CD4-positive, alpha-beta memory T cell (primary cell): ENCODE data around the gene LRCOL1. TPM values are rescaled to one million over a fixed set of nuclear protein-coding genes. Genes with fewer than 3 reads are reported as not detected.

ENCODE experiments used
- CTCF ChIA-PET: fragments of 350-600 bp; sonication (Branson Sonifier 250); formaldehyde crosslinking; loops from one replicate; lab custom pipeline; 2021; ENCODE audit warnings: inconsistent platforms; ENCODE audit not compliant: partially characterized antibody; lab: Charles Lee
- POLR2A ChIA-PET: fragments of 350-600 bp; sonication (Branson Sonifier 250); formaldehyde crosslinking; loops from one replicate; lab custom pipeline; 2021; ENCODE audit not compliant: partially characterized antibody; lab: Charles Lee
- DNase-seq, 5 donors: peaks; one replicate each; pipeline versions ENCODE4 v3.0.0 to v3.0.0-alpha.2; 2020 to 2022; ENCODE audit warnings: mixed read lengths in 1 of 5
- H3K27ac ChIP-seq: one replicate; pipeline ENCODE4 v1.7.0; 2013; ENCODE audit warnings: low read depth, low read length
- H3K27me3 ChIP-seq: 2 replicates; pipeline ENCODE4 v1.7.0; 2013; ENCODE audit warnings: mild to moderate bottlenecking, low read length, moderate library complexity; ENCODE audit not compliant: insufficient read depth
- H3K36me3 ChIP-seq: 2 replicates; pipeline ENCODE4 v1.7.0; 2013; ENCODE audit warnings: mild to moderate bottlenecking, low read length, moderate library complexity; ENCODE audit not compliant: insufficient read depth
- H3K4me1 ChIP-seq: 2 replicates; pipeline ENCODE4 v1.7.0; 2013; ENCODE audit warnings: mild to moderate bottlenecking, low read length, moderate library complexity; ENCODE audit not compliant: insufficient read depth
- H3K4me3 ChIP-seq, 2 donors: one replicate each; pipeline ENCODE4 v1.7.0; 2013; ENCODE audit warnings: low read length in 2 of 2, mild to moderate bottlenecking in 1 of 2
- H3K9me3 ChIP-seq, 2 donors: one replicate each; pipeline ENCODE4 v1.7.0; 2013; ENCODE audit warnings: low read length in 2 of 2, control low read depth in 1 of 2; ENCODE audit not compliant: control insufficient read depth in 1 of 2
- H3K27ac Mint-ChIP-seq, 7 donors: one replicate each; pipeline ENCODE4 v1.8.0; 2020 to 2021; ENCODE audit warnings: mixed read lengths in 7 of 7, mild to moderate bottlenecking in 6 of 7, inconsistent platforms in 3 of 7, moderate library complexity in 3 of 7
- H3K27me3 Mint-ChIP-seq, 2 donors: one replicate each; pipeline ENCODE4 v1.8.0; 2020 to 2021; ENCODE audit warnings: mixed read lengths in 2 of 2
- H3K36me3 Mint-ChIP-seq, 2 donors: one replicate each; pipeline ENCODE4 v1.8.0; 2020 to 2021; ENCODE audit warnings: mixed read lengths in 2 of 2, inconsistent platforms in 1 of 2, mild to moderate bottlenecking in 1 of 2
- H3K4me1 Mint-ChIP-seq, 4 donors: one replicate each; pipeline ENCODE4 v1.8.0; 2020 to 2021; ENCODE audit warnings: mixed read lengths in 4 of 4, mild to moderate bottlenecking in 1 of 4
- H3K4me3 Mint-ChIP-seq, 8 donors: one replicate each; pipeline ENCODE4 v1.8.0; 2020 to 2021; ENCODE audit warnings: mixed read lengths in 8 of 8, mild to moderate bottlenecking in 7 of 8, moderate library complexity in 6 of 8, inconsistent platforms in 3 of 8
- H3K9me3 Mint-ChIP-seq, 8 donors: one replicate each; pipeline ENCODE4 v1.8.0; 2020 to 2021; ENCODE audit warnings: mixed read lengths in 8 of 8, mild to moderate bottlenecking in 5 of 8, inconsistent platforms in 3 of 8, moderate library complexity in 1 of 8
- intact Hi-C: fragments of 100-400 bp; cut with micrococcal nuclease; formaldehyde crosslinking; loops from one replicate; pipeline ENCODE4 v1.15.1; 2023
- polyA plus RNA-seq, 2 donors: library from polyadenylated mRNA; unstranded; fragments of 300-500 nt; fragmentation: Illumina TruSeq; gene quantifications; one replicate each; pipeline ENCODE4 v1.2.3, GENCODE V29; 2021
- total RNA-seq, 2 experiments: library from RNA; stranded (reverse); gene quantifications; one replicate each; pipeline ENCODE4 v1.2.3, GENCODE V29; 2021

The LRCOL1 gene
- total and polyA plus RNA-seq, 4 experiments from 2014 or later, result not detected

DNA sequence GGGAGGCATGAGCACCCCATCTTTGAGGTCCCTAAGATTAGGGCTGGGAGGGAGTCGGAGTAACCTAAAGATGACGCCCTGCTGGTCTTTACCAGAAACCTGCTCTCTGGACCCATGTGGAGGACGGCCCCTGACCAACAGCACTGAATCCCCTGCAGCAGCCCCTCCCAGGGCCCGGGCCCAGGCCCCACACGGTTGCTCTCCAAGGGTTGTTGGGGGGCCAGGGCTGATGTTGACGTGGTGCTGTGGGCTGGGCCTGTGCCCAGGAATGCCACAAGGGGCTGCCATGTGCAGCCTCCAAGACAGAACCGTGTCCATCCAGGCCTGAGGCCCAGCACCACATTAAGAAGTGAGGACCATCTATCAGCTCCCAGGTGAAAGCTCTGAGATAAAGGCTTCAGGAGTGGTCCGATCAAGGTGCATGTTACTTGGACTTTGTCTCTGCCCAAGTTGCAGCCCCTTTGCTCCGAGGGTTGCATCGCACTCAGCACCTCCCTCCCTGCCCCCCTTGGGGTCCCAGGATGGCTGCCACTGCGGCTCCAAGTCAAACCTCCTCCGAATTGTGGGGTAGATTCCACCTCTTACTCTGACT, 29.6 kb downstream of the LRCOL1 start:
- ChIA-PET POLR2A (no interaction called here), CTCF (no interaction called here)
- Histone ChIP-seq H3K36me3 (peaks cover 7% of the 10 kb centered on the region), H3K9me3 (no peaks in the 10 kb centered on the region), H3K27ac (no peak overlapping the region), H3K4me1 (no peaks in the 10 kb centered on the region), H3K27me3 (no peaks in the 10 kb centered on the region), H3K4me3 (no peak overlapping the region)
- Mint-ChIP-seq H3K4me1 (peaks cover 0 to 2% (median 0%) of the 10 kb centered on the region in 4 donors), H3K9me3 (no peaks in the 10 kb centered on the region), H3K36me3 (peaks cover 18% of the 10 kb centered on the region in 2 donors), H3K4me3 (no peak overlapping the region), H3K27ac (no peak overlapping the region), H3K27me3 (no peaks in the 10 kb centered on the region)
- DNase-seq, result no peak
- intact Hi-C loops, result no loop called here

DNA sequence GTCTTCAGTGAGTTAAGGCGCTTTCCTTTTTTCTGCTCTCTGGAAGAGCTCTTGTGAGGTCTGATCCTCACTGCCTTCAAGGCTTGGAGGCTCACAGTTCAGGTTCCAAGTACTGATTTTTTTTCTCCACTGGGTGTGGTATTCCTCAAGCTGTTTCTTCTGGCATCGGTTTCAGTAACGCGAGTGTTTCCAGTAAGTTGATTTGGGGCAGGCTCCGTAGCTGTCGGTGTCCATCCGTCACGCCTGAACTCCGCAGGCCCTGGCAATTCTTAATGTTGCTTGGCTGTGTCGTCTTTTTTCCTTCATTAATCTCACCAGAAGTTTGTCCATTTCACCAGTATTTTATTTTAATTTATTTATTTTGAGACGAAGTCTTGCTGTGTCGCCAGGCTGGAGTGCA, 30.6 kb downstream of the LRCOL1 start:
- no peak overlapping the region for H3K27ac ChIP-seq
- CTCF ChIA-PET, result interaction anchor here (2.1 kb wide), 1 partner anchor 18 kb away, joined by 6 read pairs; no protein-coding TSS in a partner anchor
- no peak overlapping the region for H3K4me3 ChIP-seq
- peaks cover 0 to 2% (median 0%) of the 10 kb centered on the region in 4 donors for H3K4me1 Mint-ChIP-seq
- DNase-seq, result no peak
- peaks cover 18 to 21% of the 10 kb centered on the region in 2 donors for H3K36me3 Mint-ChIP-seq
- no peaks in the 10 kb centered on the region for H3K9me3 Mint-ChIP-seq
- no peaks in the 10 kb centered on the region for H3K9me3 ChIP-seq
- POLR2A ChIA-PET, result interaction anchor here (0.6 kb wide), 1 partner anchor 53 kb away, joined by 3 read pairs; no protein-coding TSS in a partner anchor
- H3K27me3 ChIP-seq, result no peaks in the 10 kb centered on the region
- H3K27me3 Mint-ChIP-seq, result no peaks in the 10 kb centered on the region
- peaks cover 7% of the 10 kb centered on the region for H3K36me3 ChIP-seq
- H3K4me1 ChIP-seq, result no peaks in the 10 kb centered on the region
- peak overlapping the region in 1 of 7 donors; percentile 13 for H3K27ac Mint-ChIP-seq
- H3K4me3 Mint-ChIP-seq, result no peak overlapping the region
- intact Hi-C loops, result no loop called here

DNA sequence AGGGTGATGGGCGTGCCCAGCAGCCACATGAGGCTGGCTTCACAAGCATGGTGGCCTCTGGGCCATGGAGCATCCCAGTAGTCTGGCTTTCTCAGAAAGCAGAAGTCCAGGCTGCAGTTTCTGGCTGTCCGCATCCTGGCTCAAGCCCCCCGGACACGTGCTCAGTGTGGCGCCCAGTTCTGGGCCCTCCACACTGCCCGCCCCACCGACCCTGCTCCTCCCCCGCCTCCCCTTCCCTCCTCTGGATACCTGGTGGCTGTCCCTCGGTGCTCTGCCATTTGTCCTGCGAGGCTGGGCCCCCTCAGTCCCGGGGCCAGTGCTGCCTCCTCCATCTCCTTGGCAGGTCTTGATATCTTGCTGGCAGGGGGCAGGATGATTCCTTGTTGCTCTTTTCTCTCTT, 31.6 kb downstream of the LRCOL1 start:
- H3K27me3 ChIP-seq, result no peaks in the 10 kb centered on the region
- no peaks in the 10 kb centered on the region for H3K9me3 ChIP-seq
- DNase-seq, result no peak
- H3K4me1 Mint-ChIP-seq, result peaks cover 0 to 2% (median 0%) of the 10 kb centered on the region in 4 donors
- no peaks in the 10 kb centered on the region for H3K4me1 ChIP-seq
- H3K27ac Mint-ChIP-seq, result peak overlapping the region in 1 of 7 donors; percentile 18
- intact Hi-C loops, result no loop called here
- ChIA-PET CTCF (interaction anchor here (2.1 kb wide), 1 partner anchor 18 kb away, joined by 6 read pairs; no protein-coding TSS in a partner anchor), POLR2A (no interaction called here)
- H3K27me3 Mint-ChIP-seq, result no peaks in the 10 kb centered on the region
- no peaks in the 10 kb centered on the region for H3K9me3 Mint-ChIP-seq
- no peak overlapping the region for H3K4me3 Mint-ChIP-seq
- H3K27ac ChIP-seq, result no peak overlapping the region
- H3K36me3 Mint-ChIP-seq, result peaks cover 15 to 19% of the 10 kb centered on the region in 2 donors
- H3K36me3 ChIP-seq, result peaks cover 12% of the 10 kb centered on the region
- H3K4me3 ChIP-seq, result no peak overlapping the region

DNA sequence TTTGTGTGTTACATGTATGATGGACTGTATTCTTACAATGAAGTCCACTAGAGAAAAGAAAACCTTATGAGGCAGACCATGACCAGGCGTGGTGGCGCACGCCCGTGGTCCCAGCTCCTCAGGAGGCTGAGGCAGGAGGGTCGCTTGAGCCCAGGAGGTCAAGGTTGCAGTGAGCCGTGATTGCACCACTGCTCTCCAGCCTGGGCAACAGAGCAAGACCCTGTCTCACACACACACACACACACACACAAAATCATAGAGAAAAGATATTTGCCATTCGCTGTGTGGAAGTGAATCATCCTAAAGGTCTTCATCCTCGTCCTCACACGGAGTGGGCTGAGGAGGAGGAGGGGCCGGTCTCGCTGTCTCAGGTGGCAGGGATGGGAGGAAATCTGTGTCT, 32.3 kb downstream of the LRCOL1 start:
- H3K4me1 ChIP-seq, result no peaks in the 10 kb centered on the region
- H3K27ac ChIP-seq, result no peak overlapping the region
- no peak overlapping the region for H3K27ac Mint-ChIP-seq
- no peaks in the 10 kb centered on the region for H3K9me3 ChIP-seq
- DNase-seq, result no peak
- no peaks in the 10 kb centered on the region for H3K27me3 Mint-ChIP-seq
- H3K4me3 Mint-ChIP-seq, result no peak overlapping the region
- H3K27me3 ChIP-seq, result no peaks in the 10 kb centered on the region
- H3K36me3 Mint-ChIP-seq, result peaks cover 13 to 18% of the 10 kb centered on the region in 2 donors
- ChIA-PET CTCF (no interaction called here), POLR2A (no interaction called here)
- H3K4me1 Mint-ChIP-seq, result peaks cover 0 to 2% (median 0%) of the 10 kb centered on the region in 4 donors
- no peaks in the 10 kb centered on the region for H3K9me3 Mint-ChIP-seq
- H3K4me3 ChIP-seq, result no peak overlapping the region
- peaks cover 12% of the 10 kb centered on the region for H3K36me3 ChIP-seq
- intact Hi-C loops, result no loop called here

DNA sequence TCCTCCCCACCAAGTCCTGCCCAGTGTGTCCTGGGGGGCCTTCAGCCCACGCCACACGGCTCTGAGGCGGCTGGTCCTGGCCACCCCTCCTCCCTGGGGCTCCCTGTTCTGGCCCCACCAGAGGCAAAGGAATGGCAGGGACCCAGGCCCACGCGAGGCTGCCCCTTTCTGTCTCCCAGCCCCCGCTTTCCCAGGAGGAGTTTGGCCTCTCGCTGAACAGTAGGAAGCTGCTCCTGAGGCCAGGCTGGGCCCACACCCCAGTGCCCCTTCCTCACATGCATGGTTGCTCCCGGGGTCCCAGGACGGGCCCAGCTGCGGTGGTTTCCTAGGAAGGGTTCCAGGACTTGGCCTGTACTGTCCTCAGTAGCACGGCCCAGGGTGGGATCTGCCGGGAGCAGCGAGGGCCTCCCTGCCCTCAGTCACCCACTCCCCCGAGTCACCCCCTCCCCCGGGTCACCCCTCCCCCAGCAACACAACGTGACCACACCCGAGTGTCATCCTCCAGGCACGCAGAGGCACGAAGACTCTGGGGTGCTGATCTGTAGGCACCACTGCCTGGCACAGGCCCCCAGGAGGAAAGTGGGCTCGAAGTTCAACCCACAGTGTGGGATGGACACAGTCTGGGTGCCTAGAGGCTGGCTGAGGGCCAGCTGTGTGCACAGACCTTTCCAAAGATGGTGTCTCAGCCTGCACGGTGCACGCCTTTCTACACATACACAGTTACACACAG, 33.0 kb downstream of the LRCOL1 start:
- Mint-ChIP-seq H3K27ac (no peak overlapping the region), H3K4me1 (peaks cover 0 to 2% (median 0%) of the 10 kb centered on the region in 4 donors), H3K9me3 (no peaks in the 10 kb centered on the region), H3K36me3 (peaks cover 13 to 19% of the 10 kb centered on the region in 2 donors), H3K27me3 (no peaks in the 10 kb centered on the region), H3K4me3 (no peak overlapping the region)
- ChIA-PET CTCF (no interaction called here), POLR2A (no interaction called here)
- H3K4me3 ChIP-seq, result no peak overlapping the region
- H3K27ac ChIP-seq, result no peak overlapping the region
- H3K4me1 ChIP-seq, result no peaks in the 10 kb centered on the region
- intact Hi-C loops, result no loop called here
- no peaks in the 10 kb centered on the region for H3K9me3 ChIP-seq
- peaks cover 12% of the 10 kb centered on the region for H3K36me3 ChIP-seq
- DNase-seq, result no peak
- H3K27me3 ChIP-seq, result no peaks in the 10 kb centered on the region

DNA sequence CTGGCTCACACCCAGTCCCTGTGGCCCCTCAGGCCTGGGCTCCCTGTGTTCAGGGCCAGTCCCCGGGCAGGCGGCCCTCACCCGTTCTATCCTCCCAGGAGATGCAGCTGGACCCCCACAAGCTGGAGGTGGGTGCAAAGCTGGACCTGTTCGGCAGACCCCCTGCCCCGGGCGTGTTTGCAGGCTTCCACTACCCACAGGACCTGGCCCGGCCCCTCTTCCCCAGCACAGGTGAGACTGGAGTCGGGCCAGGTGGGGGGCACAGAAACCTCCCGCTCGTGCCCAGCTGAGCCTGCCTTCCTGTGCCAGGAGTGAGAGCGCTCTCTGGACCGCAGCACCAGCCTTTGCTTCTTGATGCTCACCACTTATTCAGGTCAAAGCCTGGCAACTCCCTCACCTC, 33.7 kb downstream of the LRCOL1 start:
- Mint-ChIP-seq H3K27ac (no peak overlapping the region), H3K27me3 (no peaks in the 10 kb centered on the region), H3K36me3 (peaks cover 13 to 19% of the 10 kb centered on the region in 2 donors), H3K4me3 (no peak overlapping the region), H3K9me3 (no peaks in the 10 kb centered on the region), H3K4me1 (peaks cover 0 to 2% (median 0%) of the 10 kb centered on the region in 4 donors)
- Histone ChIP-seq H3K4me3 (no peak overlapping the region), H3K9me3 (no peaks in the 10 kb centered on the region), H3K27me3 (no peaks in the 10 kb centered on the region), H3K4me1 (no peaks in the 10 kb centered on the region), H3K27ac (no peak overlapping the region), H3K36me3 (peaks cover 12% of the 10 kb centered on the region)
- intact Hi-C loops, result no loop called here
- ChIA-PET CTCF (no interaction called here), POLR2A (no interaction called here)
- DNase-seq, result no peak

DNA sequence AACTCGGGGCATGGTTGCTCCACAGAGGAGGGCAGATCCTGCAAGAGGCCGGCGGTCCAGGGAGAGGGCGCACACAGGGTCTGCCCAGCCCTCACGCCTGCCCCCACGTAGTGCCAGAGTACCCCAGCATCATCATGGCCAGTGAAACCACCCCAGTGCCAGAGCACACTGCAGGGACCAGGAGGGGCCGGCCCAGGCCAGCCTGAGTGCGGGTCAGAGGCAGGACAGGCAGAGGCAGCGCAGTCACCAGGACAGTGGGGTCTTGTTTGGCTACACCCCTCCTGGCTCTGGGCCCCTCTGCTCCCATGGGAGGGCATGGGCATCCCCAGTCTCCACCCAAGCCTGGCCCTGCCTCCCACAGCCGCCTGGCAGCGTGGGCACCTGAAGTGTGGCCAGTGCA, 34.7 kb downstream of the LRCOL1 start:
- POLR2A ChIA-PET, result no interaction called here
- H3K36me3 Mint-ChIP-seq, result peaks cover 13 to 21% of the 10 kb centered on the region in 2 donors

More for the DNA sequence above, 34.7 kb downstream of the LRCOL1 start:
- Mint-ChIP-seq H3K9me3 (no peaks in the 10 kb centered on the region), H3K4me1 (peaks cover 0 to 2% (median 0%) of the 10 kb centered on the region in 4 donors), H3K27ac (no peak overlapping the region), H3K27me3 (no peaks in the 10 kb centered on the region), H3K4me3 (no peak overlapping the region)
- DNase-seq, result no peak
- peaks cover 7% of the 10 kb centered on the region for H3K36me3 ChIP-seq
- CTCF ChIA-PET, result no interaction called here
- no peaks in the 10 kb centered on the region for H3K27me3 ChIP-seq
- intact Hi-C loops, result no loop called here
- no peak overlapping the region for H3K4me3 ChIP-seq
- H3K27ac ChIP-seq, result no peak overlapping the region
- no peaks in the 10 kb centered on the region for H3K9me3 ChIP-seq
- no peaks in the 10 kb centered on the region for H3K4me1 ChIP-seq
